ENCODE measurements around the gene ARHGEF28.

The ARHGEF28 gene

DNA sequence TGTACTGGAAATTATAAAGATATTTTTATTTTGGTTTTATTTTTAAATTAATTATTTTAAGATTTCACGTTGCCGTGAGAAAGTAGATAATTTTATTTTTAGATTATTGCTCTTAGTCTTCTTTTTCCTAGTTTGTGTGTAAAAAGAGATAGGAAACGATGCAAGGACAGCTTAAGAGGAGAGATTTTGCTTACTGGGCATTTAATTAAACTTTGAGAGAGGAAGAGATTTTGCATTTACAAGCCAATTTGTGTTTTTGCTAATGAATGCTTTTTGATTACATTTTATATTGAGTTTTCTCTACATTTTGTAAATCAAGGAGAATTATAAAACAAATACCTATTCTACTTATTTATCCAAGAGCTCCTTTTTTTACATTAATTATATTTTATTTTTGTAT is 64.0 kb downstream of the ARHGEF28 start:
- DNase-seq (ENCODE audit: low read depth), result no peak
- TF ChIP-seq POLR2A (IDR thresholded peaks at IDR 0.05; ENCODE audit: extremely low read depth, insufficient read length) (no peak), MYC (IDR thresholded peaks at IDR 0.05; ENCODE audit: low read depth, low read length) (no peak)
- TF ChIP-seq, protein P1, sequence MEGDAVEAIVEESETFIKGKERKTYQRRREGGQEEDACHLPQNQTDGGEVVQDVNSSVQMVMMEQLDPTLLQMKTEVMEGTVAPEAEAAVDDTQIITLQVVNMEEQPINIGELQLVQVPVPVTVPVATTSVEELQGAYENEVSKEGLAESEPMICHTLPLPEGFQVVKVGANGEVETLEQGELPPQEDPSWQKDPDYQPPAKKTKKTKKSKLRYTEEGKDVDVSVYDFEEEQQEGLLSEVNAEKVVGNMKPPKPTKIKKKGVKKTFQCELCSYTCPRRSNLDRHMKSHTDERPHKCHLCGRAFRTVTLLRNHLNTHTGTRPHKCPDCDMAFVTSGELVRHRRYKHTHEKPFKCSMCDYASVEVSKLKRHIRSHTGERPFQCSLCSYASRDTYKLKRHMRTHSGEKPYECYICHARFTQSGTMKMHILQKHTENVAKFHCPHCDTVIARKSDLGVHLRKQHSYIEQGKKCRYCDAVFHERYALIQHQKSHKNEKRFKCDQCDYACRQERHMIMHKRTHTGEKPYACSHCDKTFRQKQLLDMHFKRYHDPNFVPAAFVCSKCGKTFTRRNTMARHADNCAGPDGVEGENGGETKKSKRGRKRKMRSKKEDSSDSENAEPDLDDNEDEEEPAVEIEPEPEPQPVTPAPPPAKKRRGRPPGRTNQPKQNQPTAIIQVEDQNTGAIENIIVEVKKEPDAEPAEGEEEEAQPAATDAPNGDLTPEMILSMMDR (IDR thresholded peaks at IDR 0.05; ENCODE audit: low read depth, low read length), result no peak
- TF ChIP-seq, protein P2, sequence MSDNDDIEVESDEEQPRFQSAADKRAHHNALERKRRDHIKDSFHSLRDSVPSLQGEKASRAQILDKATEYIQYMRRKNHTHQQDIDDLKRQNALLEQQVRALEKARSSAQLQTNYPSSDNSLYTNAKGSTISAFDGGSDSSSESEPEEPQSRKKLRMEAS (IDR thresholded peaks at IDR 0.05; ENCODE audit: low read depth, low read length), result no peak
- H3K4me3 ChIP-seq (ENCODE audit: low read depth, low read length), result no peak overlapping the region

DNA sequence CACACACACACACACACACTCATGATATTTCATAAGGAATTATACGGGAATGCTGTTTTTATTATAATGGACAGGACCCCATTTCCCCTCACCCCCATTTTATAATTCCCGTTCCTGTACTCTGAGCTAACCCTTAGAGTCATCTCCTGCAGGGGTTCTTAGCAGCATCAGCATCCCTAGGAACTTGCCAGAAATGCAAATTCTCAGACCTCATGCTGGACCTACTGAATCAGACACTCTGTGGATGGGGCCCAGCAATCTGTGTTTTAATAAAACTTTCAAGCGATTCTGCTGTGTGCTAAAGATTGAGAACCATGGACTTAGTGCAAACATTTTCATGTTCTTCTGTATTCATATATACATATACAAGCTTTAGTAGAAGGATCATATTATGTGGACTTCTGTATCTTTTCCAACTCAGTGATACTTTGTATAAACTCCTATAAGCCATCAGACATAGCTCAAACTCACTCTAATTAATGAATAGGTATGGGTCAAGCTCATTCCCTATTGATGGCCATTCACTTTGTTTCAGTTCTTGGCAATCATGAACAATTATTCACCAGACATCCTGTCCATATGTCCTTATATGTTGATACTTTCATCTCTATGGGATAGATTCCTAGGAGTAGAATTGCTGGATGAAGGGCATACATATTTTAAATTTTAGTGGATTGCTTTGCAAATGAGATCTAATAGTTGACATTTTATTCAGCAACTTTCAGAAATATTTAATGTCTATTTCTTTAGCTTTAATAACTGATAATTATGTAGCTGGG is 65.5 kb downstream of the ARHGEF28 start:
- TF ChIP-seq, protein P1 (IDR thresholded peaks at IDR 0.05; ENCODE audit: low read depth, low read length), result no peak
- TF ChIP-seq POLR2A (IDR thresholded peaks at IDR 0.05; ENCODE audit: extremely low read depth, insufficient read length), result no peak
- no peak for TF ChIP-seq MYC (IDR thresholded peaks at IDR 0.05; ENCODE audit: low read depth, low read length)
- TF ChIP-seq, protein P2 (IDR thresholded peaks at IDR 0.05; ENCODE audit: low read depth, low read length), result no peak
- DNase-seq (ENCODE audit: low read depth), result no peak
- H3K4me3 ChIP-seq (ENCODE audit: low read depth, low read length), result no peak overlapping the region

DNA sequence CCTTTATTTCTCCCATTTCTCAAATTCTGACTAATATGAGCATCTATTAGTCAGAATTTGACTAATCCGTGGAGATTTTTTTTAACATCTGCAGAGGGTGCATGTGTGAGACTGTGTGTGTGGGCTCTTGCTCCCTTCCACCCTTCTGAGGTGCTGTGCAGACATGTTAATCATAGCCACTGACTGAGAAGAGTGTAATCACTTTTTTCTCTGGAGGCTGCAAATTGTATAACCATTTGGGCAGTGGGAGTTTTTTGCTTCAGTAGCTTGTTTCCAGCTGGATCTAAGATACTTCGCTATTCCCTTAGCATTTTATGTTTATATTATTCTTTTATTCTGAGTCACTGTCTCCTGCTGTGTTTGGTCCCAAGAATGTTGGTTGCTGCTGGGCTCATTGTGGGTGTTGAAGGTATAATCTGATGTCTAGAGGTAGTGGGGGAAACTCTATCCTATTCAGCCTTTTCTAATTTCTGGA is 66.2 kb downstream of the ARHGEF28 start:
- no peak for DNase-seq (ENCODE audit: low read depth)
- no peak overlapping the region for H3K4me3 ChIP-seq (ENCODE audit: low read depth, low read length)
- TF ChIP-seq, protein P2 (IDR thresholded peaks at IDR 0.05; ENCODE audit: low read depth, low read length), result no peak
- TF ChIP-seq POLR2A (IDR thresholded peaks at IDR 0.05; ENCODE audit: extremely low read depth, insufficient read length), result no peak
- no peak for TF ChIP-seq MYC (IDR thresholded peaks at IDR 0.05; ENCODE audit: low read depth, low read length)
- TF ChIP-seq, protein P1 (IDR thresholded peaks at IDR 0.05; ENCODE audit: low read depth, low read length), result no peak

DNA sequence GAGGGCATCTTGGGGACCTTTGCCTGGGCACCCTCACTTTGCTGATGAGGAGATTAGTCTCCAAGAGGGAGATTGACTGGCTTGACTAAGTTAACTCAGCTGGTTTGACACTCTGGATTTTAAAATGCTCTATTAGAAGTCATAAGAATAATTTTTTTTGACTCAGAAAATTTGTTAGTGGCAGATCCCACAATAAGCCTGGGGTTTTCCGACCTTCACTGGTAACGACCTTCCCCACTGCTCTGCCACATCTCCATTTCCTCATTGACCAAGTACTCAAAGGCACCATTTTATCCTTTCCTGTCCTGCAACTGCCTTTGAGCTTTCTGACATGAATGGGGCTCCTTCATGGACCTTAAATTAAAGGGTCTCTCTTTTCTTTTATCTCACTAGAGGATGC is 67.0 kb downstream of the ARHGEF28 start:
- no peak overlapping the region for H3K4me3 ChIP-seq (ENCODE audit: low read depth, low read length)
- TF ChIP-seq, protein P1 (IDR thresholded peaks at IDR 0.05; ENCODE audit: low read depth, low read length), result no peak
- TF ChIP-seq POLR2A (IDR thresholded peaks at IDR 0.05; ENCODE audit: extremely low read depth, insufficient read length) (no peak), MYC (IDR thresholded peaks at IDR 0.05; ENCODE audit: low read depth, low read length) (no peak)
- TF ChIP-seq, protein P2 (IDR thresholded peaks at IDR 0.05; ENCODE audit: low read depth, low read length), result no peak
- no peak for DNase-seq (ENCODE audit: low read depth)

DNA sequence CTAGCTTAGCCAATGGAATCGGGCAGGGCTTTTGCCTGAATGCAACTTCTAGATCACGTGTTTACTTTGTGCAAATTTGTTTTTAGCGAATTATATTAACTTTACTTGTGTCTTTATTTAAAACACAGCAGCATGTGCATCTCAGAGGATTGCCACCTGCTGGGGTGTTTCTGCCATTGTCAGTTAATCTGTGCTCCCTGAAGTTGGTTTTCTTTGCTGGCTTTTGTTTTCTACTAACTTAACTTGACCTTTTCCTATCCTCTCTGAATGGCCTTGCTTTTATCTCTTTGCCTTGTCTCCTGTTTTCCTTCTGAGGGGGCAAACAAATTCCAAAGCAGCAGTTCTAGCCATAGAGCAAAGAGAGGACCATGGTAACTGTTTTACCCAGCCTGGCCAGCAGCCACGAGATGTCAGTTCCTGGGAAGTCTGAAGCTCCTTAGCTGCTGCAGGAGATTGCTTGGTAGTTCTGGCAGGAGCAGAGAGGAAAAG is 67.6 kb downstream of the ARHGEF28 start:
- peak; percentile 8 for DNase-seq (ENCODE audit: low read depth)
- no peak overlapping the region for H3K4me3 ChIP-seq (ENCODE audit: low read depth, low read length)
- no peak for TF ChIP-seq POLR2A (IDR thresholded peaks at IDR 0.05; ENCODE audit: extremely low read depth, insufficient read length)
- TF ChIP-seq, protein P2 (IDR thresholded peaks at IDR 0.05; ENCODE audit: low read depth, low read length), result peak; percentile 45; the same call in 1 of the 2 replicates
- TF ChIP-seq, protein P1 (IDR thresholded peaks at IDR 0.05; ENCODE audit: low read depth, low read length), result peak; percentile 31

Measured in NB4 (cell line).